Measurements from ENCODE around the gene CORO7. TPM values are rescaled to one million over a fixed set of nuclear protein-coding genes. Genes with fewer than 3 reads are reported as not detected.

The CORO7 gene
- total and polyA plus RNA-seq, 9 of the 15 experiments (the other 6 are each of a cell fraction or from before 2014, with no cell fraction given), result 0.45 to 77.2 (median 18.7) TPM

DNA sequence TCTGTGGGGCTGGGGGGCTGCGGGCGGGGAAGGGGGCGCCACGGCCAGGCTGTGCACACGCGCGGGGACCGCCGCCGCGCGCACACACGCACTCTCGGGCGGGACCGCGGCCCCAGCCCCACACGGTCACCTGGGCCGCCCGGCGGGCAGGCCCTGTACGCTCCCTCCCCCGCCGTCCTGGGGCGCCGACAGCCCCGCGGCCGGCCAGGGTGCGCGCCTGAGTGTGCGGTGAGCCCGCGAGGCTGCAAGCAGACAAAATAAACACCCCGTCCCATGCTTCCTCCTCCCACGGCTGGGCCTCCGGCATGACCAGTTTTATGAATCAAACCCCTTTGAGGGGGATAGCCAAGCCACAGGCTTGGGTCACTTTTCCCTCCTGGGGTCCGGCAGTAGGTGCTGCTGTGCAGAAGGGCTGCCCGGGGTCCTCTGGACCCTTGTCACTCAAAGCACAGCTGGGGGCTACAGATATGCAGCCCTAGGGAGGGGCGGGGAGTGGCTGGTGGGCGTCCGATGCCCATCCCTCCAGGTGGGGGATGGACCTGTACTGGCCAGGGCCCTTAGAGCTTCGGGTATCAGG, 44.3 kb downstream of the CORO7 start (continued):
- TF ChIP-seq, protein P1, sequence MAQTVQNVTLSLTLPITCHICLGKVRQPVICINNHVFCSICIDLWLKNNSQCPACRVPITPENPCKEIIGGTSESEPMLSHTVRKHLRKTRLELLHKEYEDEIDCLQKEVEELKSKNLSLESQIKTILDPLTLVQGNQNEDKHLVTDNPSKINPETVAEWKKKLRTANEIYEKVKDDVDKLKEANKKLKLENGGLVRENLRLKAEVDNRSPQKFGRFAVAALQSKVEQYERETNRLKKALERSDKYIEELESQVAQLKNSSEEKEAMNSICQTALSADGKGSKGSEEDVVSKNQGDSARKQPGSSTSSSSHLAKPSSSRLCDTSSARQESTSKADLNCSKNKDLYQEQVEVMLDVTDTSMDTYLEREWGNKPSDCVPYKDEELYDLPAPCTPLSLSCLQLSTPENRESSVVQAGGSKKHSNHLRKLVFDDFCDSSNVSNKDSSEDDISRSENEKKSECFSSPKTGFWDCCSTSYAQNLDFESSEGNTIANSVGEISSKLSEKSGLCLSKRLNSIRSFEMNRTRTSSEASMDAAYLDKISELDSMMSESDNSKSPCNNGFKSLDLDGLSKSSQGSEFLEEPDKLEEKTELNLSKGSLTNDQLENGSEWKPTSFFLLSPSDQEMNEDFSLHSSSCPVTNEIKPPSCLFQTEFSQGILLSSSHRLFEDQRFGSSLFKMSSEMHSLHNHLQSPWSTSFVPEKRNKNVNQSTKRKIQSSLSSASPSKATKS (CRISPR knock-in tag; IDR thresholded peaks at IDR 0.05), result no peak
- TF ChIP-seq, protein P2, sequence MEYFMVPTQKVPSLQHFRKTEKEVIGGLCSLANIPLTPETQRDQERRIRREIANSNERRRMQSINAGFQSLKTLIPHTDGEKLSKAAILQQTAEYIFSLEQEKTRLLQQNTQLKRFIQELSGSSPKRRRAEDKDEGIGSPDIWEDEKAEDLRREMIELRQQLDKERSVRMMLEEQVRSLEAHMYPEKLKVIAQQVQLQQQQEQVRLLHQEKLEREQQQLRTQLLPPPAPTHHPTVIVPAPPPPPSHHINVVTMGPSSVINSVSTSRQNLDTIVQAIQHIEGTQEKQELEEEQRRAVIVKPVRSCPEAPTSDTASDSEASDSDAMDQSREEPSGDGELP (CRISPR knock-in tag; IDR thresholded peaks at IDR 0.05; ENCODE audit: borderline replicate concordance), result peak; percentile 28; the same call in 1 of the 2 replicates
- TF ChIP-seq FOXP1 (CRISPR knock-in tag; IDR thresholded peaks at IDR 0.05) (no peak), CREBBP (IDR thresholded peaks at IDR 0.05; ENCODE audit: low read depth, low read length) (no peak), NONO (IDR thresholded peaks at IDR 0.05; ENCODE audit: low read depth in 2 of 2, low read length in 1 of 2) (peak in 1 of 2 experiments; percentile 55; a peak in 2 of 4 replicates), ZNF146 (CRISPR knock-in tag; IDR thresholded peaks at IDR 0.05; ENCODE audit: unreplicated experiment) (no peak), ZNF41 (CRISPR knock-in tag; conservative IDR thresholded peaks at IDR 0.05) (no peak), ZNF232 (CRISPR knock-in tag; IDR thresholded peaks at IDR 0.05) (no peak), NFIX (CRISPR knock-in tag; IDR thresholded peaks at IDR 0.05; ENCODE audit: low read depth) (no peak), SMAD4 (CRISPR knock-in tag; conservative IDR thresholded peaks at IDR 0.05) (peak; percentile 57)
- TF ChIP-seq, protein P3, sequence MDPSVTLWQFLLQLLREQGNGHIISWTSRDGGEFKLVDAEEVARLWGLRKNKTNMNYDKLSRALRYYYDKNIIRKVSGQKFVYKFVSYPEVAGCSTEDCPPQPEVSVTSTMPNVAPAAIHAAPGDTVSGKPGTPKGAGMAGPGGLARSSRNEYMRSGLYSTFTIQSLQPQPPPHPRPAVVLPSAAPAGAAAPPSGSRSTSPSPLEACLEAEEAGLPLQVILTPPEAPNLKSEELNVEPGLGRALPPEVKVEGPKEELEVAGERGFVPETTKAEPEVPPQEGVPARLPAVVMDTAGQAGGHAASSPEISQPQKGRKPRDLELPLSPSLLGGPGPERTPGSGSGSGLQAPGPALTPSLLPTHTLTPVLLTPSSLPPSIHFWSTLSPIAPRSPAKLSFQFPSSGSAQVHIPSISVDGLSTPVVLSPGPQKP (CRISPR knock-in tag; IDR thresholded peaks at IDR 0.05), result no peak
- TF ChIP-seq, protein P4, sequence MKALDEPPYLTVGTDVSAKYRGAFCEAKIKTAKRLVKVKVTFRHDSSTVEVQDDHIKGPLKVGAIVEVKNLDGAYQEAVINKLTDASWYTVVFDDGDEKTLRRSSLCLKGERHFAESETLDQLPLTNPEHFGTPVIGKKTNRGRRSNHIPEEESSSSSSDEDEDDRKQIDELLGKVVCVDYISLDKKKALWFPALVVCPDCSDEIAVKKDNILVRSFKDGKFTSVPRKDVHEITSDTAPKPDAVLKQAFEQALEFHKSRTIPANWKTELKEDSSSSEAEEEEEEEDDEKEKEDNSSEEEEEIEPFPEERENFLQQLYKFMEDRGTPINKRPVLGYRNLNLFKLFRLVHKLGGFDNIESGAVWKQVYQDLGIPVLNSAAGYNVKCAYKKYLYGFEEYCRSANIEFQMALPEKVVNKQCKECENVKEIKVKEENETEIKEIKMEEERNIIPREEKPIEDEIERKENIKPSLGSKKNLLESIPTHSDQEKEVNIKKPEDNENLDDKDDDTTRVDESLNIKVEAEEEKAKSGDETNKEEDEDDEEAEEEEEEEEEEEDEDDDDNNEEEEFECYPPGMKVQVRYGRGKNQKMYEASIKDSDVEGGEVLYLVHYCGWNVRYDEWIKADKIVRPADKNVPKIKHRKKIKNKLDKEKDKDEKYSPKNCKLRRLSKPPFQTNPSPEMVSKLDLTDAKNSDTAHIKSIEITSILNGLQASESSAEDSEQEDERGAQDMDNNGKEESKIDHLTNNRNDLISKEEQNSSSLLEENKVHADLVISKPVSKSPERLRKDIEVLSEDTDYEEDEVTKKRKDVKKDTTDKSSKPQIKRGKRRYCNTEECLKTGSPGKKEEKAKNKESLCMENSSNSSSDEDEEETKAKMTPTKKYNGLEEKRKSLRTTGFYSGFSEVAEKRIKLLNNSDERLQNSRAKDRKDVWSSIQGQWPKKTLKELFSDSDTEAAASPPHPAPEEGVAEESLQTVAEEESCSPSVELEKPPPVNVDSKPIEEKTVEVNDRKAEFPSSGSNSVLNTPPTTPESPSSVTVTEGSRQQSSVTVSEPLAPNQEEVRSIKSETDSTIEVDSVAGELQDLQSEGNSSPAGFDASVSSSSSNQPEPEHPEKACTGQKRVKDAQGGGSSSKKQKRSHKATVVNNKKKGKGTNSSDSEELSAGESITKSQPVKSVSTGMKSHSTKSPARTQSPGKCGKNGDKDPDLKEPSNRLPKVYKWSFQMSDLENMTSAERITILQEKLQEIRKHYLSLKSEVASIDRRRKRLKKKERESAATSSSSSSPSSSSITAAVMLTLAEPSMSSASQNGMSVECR (CRISPR knock-in tag; IDR thresholded peaks at IDR 0.05), result no peak
- TF ChIP-seq, protein P5, sequence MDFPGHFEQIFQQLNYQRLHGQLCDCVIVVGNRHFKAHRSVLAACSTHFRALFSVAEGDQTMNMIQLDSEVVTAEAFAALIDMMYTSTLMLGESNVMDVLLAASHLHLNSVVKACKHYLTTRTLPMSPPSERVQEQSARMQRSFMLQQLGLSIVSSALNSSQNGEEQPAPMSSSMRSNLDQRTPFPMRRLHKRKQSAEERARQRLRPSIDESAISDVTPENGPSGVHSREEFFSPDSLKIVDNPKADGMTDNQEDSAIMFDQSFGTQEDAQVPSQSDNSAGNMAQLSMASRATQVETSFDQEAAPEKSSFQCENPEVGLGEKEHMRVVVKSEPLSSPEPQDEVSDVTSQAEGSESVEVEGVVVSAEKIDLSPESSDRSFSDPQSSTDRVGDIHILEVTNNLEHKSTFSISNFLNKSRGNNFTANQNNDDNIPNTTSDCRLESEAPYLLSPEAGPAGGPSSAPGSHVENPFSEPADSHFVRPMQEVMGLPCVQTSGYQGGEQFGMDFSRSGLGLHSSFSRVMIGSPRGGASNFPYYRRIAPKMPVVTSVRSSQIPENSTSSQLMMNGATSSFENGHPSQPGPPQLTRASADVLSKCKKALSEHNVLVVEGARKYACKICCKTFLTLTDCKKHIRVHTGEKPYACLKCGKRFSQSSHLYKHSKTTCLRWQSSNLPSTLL (IDR thresholded peaks at IDR 0.05), result no peak

Data from K562 (cell line).